Esophagus muscularis mucosa (tissue), 3 donors: ENCODE measurements around the gene DOK4.

Experiments used
- CTCF ChIP-seq, 3 experiments: fragments of 200-600 bp in 2 of 3; fragments of 450-650 bp in 1 of 3; sonication (generic) in 2 of 3; IDR thresholded peaks; one replicate each; pipeline ENCODE4 v1.5.1; 2017 to 2019; ENCODE audit warnings: antibody characterized with exemption in 3 of 3, mild to moderate bottlenecking in 2 of 3, moderate library complexity in 1 of 3
- POLR2AphosphoS5 ChIP-seq, 2 donors: sonication (generic); formaldehyde crosslinking; IDR thresholded peaks; one replicate each; pipeline ENCODE4 v1.6.1; 2017; ENCODE audit warnings: antibody characterized with exemption in 2 of 2

- TF ChIP-seq CTCF (IDR thresholded peaks at IDR 0.05) (no peak), POLR2AphosphoS5 (IDR thresholded peaks at IDR 0.05) (no peak)
Observed at GRCh38 chr16:57512296-57513001, 26.2 kb upstream of the DOK4 start.
